OCI-LY7 (cell line): ENCODE data around the gene NELL1.

Experiments
- CTCF ChIP-seq: fragments of 200-600 bp; sonication (generic); conservative IDR thresholded peaks from 2 replicates; pipeline ENCODE4 v1.5.1; 2014; ENCODE audit warnings: mild to moderate bottlenecking, antibody characterized with exemption, low read length, moderate library complexity, mixed read lengths
- EZH2phosphoT487 ChIP-seq: fragments of 200-600 bp; sonication (generic); IDR thresholded peaks from 2 replicates; pipeline ENCODE4 v1.6.1; 2018; ENCODE audit warnings: low read depth, borderline replicate concordance, mild to moderate bottlenecking, mixed run types, antibody characterized with exemption, low read length, moderate library complexity, mixed read lengths

- TF ChIP-seq CTCF (no peak), EZH2phosphoT487 (no peak)
Measured at GRCh38 chr11:21321072-21321471, 651.7 kb downstream of the NELL1 start.
